HG03469 (cell line): ENCODE data around the gene RIMBP2.

ENCODE experiments used
- ATAC-seq: cut with Tn5 transposase; IDR thresholded peaks from one replicate; pipeline ENCODE4 v1.9.1; 2021; ENCODE audit warnings: mild to moderate bottlenecking, moderate library complexity, moderate number of reproducible peaks; ENCODE audit not compliant: unreplicated experiment

RIMBP2 gene

DNA sequence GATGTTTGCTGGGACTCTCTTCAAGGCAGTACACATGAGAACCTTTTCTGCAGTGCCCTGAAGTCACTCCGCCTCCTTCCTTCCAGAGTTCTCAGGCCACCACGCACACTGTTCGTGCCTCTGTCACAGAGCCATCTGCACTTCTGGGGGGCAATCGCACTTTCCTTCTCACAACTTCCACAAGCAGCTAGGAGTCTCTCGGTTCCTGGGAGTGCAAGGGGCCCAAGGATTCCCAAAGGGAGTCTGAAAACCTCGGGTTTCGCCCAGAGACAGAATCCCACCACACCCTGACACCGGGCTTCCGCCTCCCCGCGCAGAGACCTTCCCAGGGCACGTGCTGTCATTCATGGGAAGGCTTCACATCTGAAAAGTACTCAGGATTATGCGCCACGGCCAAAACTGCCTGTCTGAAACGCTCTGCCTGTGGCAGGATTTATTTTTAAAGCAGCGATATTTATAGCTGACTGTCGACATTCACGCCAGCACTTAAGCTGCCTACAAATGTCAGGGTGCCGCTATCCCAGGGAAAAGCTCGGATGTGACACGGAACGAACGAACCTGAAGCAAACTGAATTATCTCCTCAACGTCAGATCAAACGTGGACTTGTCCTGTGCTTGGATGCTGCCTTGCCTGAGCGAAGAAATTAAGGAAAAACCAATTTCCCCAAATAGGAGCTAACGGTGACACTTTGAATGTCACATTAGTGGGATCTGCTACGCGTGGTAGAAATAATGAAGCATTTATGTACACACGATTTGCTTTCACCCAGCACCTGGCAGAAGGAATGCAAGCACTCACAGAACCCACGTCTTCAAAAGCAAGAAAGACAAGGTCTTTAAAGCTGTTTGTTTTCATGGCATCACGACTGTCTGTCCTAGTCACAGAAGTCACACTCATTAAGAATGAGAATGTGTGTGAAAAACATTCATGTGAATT is 224.4 kb downstream of the RIMBP2 start:
- ATAC-seq = no peak

DNA sequence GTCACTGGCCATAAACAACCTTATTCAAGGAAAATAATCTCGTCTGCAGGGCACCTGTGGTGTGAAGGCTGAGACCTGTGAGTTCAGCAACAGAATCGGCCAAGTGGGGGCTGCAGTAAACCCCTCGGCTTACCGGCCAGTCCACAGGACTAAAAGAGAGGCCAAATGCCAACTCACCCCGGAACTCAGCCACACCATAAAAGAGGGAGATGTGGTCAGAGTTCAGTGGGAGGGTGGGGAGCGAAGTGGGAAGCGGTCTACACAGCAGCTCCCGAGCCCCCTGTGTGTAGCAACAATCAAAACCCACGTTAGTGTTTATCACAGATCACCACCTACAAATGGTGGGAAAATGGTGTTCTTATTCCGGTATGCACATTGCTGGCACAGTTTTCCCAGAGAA is 225.4 kb downstream of the RIMBP2 start:
- no peak for ATAC-seq

DNA sequence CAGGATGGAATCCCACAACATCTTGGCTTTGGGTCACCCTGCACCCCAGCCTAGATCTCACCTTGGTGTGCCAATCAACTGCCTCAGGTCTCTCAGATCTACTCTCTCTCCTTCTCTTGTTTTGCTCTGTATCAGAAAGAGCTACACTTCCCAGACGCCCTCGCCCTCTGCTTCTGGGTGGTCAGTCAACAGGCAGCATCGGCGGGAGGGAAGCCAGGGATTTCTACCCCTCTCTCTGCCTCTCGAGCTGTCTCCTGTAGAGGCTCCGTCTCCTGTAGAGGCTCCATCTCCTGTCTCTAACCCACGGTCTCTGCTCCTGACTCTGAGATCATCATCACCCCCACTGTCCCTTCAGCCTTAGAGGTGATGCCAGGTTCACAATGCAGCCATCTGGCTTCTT is 226.8 kb downstream of the RIMBP2 start:
- no peak for ATAC-seq

DNA sequence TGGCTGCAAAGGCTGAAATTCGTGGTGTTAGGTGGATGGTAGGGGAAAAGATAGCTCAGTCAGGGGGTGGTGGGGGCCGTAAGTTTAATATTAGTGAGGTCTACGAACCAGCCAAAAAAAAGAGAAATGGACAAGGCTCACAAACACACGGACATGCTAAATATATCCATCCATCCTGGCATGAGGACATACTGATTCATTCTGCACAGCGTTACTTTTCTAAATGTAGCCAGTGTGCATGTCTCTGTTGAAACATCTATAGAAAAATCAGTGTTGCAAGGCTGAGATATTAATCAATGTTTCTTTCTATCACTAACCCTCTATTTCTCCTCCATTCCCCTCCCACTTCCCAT is 227.8 kb downstream of the RIMBP2 start:
- no peak for ATAC-seq

DNA sequence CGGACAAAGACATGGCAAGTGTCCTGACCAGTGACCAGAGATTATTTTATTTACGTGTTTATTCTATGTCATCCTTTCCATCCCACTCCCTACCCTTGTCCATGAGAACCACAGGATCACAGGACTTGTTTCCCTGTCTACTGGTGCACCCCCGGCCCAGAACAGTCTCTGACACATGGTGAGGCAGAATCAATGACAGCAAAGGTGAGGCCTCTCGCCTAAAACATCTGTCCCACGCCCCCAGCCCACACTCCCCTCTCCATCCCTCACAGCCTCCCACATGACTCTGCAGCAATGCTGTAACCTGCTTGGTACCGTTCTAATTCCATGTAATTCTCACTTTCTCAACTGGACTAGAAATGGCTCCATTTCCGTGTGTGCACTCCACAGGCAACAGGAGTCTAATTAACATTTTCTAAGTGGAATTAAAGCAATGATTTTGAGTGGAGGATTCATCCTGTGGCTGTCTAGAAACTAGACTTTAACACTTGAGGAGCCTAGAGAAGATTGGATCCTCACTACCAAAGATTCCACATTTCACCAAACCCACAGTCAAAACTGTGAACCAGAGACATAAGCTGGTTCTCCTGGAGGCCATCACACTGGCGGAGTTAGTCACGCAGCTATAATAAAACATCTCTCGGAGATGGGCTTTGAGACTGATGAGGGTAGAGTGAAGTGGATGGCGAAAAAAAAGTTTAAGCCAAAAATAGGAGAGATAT is 228.3 kb downstream of the RIMBP2 start:
- ATAC-seq = no peak

DNA sequence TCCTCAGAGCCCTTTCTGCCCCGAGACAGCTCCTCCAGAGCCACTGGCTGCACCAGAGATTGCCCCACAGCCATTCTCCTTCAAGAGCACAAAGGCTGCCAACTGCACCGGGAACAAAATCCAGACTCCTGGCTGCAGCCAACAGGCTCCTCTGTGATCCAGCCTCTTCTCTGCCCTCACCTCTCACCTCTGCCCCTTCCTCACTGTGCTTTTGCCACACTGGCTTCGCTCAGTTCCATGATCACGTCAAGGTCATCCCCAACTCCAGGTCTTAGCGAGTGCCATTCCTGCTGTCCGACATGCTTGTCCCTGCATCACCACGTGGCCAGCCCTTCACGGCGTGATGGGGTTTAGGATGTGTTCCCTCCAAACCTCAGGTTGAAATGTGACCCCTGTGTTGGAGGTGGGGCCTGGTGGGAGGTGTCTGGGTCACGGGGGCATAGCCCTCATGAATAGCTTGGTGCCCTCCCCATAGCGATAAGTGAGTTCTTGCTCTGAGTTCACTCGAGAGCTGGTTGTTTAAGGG is 229.1 kb downstream of the RIMBP2 start:
- ATAC-seq = no peak

DNA sequence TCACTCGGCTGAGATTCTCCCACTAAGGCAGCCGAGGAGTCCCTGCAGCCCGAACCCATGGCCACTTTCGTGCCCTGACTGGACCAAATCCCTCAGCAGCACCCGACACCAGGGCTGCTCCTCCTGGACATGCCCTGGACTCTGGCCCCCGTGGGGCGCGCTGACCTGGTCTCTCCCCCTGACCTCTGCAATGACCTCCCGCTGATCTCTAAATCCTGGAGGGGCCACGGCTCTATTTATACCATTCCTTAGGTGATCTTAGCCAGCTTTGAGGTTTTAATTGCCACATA is 230.0 kb downstream of the RIMBP2 start:
- ATAC-seq = no peak

DNA sequence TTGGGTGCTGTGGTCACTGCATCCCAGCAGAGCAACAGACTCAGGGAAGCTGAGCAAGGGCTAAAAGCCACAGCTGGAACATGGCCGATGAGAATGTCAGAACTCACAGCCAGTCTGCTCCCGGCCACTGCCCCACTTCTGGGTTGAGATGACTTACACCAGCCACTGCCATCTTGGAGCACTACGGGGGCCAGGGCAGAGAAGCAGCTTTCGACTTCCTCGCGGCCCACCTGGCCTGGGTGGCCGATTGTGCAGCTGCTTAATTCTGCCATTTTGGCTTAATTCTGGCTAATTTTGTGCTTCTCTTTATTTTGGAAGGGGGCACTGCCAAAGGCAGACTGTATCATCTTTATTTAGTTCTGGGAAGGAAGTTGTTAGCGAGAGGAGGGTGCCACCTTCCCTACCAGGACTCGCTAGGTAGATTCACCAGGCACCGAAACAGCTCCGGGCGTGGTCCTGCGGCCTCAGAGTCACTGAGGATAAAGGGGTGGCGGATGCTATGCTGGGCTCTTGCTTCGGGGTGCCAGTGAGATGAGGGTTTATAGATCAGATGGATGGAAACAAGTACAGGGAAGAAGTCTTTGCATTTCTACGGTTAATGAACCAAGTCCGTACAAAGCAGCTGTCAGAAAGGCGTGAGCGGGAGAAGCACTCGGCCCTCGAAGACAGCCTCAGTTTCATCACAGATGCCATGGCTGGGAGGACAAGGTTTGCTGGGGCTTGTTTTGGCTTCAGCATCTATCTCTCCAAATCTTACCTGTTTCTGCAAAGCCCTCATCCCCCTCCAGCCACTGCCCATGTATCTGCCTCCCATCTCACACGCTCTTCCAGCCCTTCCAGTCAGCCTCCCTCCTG is 230.6 kb downstream of the RIMBP2 start:
- no peak for ATAC-seq

DNA sequence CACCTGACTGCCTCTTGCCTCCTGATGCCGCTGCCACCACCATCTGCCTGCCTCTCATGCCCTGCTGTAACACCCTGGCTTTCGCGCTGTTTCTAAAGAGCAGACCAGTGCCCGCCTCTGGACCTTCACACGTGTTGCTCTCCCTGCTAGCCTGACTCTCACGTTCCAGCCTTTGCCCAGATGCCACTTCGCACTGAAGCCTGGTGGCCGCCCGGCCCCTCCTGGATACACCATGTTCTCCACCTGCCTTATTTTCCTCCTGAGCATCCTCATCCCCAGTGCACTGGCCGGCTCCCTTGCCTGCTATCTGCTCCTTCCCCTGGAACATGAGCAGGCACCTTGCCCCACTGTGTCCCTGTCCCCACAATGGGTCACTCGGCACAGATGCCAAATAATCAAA is 231.9 kb downstream of the RIMBP2 start:
- no peak for ATAC-seq

DNA sequence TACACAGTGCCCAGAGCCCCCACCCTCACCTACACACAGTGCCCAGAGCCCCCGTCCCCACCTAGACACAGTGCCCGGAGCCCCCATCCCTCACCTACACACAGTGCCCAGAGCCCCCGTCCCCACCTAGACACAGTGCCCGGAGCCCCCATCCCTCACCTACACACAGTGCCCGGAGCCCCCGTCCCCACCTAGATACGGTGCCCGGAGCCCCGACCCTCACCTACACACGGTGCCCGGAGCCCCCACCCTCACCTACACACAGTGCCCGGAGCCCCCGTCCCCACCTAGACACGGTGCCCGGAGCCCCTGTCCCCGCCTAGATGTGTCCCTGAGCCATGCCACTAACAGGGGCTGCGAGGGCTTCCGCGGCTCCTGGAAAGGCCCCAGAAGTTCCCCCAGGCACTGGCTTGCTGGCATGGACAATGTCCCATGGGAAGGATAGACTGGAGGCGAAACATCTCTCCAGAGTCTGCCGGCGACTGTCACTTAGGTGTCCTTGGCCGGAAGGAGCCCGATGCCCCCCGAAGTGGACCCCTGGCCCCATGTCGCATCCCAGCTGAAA is 232.4 kb downstream of the RIMBP2 start:
- no peak for ATAC-seq

DNA sequence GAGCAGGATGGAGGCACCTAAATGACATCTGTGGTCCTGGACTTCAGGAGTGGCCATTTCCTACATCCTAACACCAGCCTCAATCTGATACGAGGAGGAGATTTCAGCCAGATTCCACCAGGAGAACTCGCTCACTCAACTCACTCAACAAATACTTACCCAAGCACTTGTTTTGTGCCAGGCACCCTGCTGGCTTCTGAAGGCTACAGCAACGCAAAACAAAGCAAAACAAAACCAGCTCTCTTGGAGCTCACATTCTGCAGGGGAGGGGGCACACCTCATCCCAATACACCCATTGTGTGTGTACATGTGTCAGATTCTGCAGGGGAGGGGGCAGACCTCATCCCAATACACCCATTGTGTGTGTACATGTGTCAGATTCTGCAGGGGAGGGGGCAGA is 233.7 kb downstream of the RIMBP2 start:
- ATAC-seq = no peak

DNA sequence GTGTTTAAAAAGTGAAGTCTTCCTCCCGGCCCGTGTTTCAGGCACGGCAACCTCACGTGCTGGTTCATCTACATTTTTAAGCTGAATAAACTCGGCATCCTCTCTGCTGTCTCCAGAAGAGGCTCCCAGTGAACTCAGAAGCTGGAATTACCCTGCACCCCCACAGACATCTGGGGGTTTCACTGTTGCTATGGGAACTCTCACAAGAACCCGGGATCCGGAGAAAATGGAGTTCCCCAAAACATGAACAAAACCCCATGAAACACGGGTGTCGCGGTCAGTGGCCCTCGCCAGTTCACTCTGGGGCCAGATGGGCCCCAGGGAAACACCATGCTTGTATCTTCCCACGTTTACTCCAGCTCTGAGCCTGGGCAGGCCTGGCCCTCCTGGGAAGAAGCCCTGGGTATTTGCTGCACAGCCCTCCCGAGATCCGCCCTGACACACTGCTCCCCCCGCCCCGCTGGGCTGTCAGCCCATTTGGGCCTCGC is 234.7 kb downstream of the RIMBP2 start:
- ATAC-seq = no peak

DNA sequence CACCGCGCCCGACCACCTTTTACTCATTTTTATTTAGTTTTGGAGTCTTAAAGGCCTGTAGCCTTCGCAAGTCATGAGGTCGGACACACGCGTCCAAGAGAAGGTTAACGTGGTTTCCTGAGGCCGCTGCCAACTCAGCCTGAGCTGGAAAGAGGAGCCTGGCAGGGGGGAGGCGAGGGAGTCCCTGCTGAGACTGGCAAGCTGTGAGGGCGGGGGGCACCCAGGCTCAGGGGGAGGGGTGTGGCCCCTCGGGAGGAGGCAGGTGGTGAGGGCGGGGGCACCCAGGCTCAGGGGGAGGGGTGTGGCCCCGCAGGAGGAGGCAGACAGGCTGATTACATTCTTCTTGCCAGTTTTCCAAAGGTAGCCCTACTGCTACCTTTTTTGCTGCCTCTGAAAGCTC is 235.2 kb downstream of the RIMBP2 start:
- ATAC-seq = no peak

DNA sequence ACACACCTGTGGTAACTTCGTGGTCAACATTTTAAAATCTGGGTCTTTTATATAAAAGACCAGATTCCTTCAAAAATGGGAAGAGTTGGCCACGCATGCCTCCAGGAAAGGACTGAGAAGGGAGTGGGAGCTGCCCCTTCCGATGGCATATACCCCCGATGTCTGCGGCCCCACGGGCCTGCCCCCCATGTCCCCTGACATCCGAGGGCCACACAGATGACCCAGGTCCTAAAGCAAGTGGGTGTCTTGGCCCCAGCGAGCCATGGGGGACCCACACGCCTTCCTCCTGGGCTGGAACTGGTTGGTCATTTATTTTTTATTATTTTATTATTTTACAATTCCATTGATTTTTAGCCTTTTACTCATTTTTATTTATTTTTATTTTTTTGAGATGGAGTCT is 235.9 kb downstream of the RIMBP2 start:
- ATAC-seq = no peak

DNA sequence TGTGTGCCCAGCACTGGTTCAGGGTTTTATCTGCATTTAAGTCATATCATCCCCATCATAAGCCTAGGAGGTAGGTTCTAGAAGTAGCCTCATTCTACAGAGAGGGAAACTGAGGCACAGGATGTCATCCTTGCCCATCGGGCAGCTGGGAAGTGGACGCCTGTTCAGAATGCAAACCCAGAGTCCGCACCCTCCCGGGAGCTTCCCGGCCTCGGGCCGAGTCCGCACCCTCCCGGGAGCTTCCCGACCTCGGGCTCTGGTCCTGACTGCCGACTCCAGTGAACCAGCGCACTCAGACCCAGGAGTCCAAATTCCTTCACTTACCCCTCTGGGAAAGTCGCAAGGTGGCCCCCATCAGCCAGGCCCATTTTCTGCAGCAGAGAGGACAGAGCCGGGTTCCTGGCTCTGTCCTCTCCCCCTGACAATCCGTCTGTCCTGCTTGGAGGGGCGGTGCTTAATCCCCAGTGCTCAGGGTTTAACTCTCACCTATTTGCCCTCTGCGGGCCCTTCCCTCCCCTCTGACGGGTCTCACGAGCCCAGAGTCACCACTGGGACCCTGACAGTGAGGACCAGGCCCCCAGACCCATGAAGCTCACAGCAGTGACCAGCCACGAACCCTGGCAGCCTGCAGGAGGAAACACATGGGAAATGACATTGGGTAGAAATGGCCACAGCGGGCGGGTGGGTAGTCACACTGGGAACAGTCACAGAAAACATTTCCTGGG is 236.5 kb downstream of the RIMBP2 start:
- no peak for ATAC-seq

DNA sequence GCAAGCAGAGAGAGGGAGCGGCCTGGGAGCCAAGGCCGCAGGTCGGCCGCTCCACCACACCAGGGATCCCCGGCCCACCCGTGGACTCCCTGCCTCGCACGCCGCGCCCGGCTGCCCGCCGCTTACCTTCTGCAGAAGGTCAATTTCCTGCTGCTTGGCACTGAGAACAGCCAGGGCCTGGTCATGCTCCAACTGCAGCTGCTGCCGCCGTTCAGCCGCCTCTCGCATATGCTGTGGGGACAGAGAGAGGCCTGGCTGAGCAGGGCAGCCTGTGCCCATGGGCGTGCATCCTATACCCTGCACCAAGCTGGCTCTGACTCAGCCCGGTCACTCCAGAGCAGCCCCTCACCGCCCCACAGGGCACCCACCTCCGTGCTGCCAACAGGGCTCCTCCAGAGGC is 237.3 kb downstream of the RIMBP2 start:
- ATAC-seq = no peak

DNA sequence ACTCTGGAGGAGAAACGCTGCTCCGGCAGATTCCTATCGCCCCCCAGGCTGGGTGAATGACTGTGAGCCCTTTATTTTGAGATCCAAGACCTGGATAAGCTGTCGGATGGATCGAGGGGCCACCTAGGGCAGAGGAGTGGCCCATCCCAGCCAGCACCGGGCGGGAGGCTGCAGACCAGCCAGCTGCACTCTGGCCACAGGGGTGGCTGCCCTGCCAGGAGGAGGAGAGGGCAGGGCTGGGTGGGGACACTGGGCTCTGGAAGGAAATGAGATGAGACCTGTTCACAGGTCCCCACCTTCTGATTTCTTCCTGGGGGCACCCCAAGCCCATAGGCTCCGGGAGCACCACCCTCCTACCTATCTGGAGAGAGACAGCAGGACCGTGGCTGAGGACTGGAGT is 238.4 kb downstream of the RIMBP2 start:
- ATAC-seq = no peak

DNA sequence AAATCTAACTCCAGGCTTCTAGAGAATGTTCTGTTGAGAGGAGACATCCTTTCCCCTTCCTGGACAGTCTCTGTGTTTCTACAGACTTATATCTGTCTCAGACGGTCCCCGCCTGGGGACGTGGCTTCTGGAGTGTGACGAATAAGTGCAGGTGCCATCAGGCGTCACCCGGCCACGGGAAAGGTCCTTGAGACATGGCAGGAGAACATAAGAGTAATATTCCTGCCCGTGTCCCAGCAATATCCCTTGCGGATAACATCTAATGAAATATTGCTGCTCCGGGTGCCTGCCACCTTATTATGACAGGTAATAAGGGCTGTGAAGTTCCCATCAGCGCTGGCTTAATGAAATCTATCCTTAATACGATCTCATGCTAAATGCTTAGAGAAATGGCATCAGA is 238.8 kb downstream of the RIMBP2 start:
- no peak for ATAC-seq

DNA sequence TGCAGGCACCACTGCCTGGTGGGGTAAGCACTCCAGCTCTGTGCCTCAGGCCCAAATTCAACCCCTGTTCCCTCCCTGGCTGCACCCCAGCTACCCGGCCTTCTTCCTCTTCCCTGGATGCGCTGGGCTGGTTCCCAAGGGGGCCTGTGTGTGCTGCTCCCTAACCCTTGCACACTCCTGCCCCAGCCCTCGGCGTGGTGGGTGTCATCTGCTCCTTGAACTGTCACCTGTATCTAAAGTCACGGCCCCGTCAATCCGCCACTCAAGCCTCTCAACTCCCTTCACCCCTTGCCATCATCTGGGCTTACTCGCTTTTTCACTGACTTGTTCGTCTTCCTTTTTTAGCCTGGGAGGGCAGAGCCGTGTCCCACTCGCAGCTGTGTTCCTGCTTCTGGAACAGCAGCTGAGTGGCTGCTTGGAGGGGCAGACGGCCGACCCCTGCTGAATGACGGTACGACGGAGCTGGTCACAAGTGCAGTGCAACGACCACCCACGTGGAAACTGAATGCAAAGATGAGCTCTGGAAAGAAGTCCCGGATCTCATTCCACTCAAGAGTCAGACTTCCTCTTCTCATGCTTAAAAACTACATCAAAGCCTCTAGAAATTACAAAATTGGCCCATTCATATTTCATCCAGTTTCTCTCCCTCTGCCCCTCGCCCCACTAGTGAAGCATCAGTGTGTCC is 239.5 kb downstream of the RIMBP2 start:
- no peak for ATAC-seq
